ENCODE measurements around the gene LGALS3BP.

The LGALS3BP gene

GRCh38 chr17:78946131-78946530, 33.6 kb downstream of the LGALS3BP start:
- no peak for TF ChIP-seq FOXM1 (IDR thresholded peaks at IDR 0.05; ENCODE audit: borderline replicate concordance, low read depth)
- TF ChIP-seq USF1 (IDR thresholded peaks at IDR 0.05): no peak
- no peak for TF ChIP-seq TAF1 (IDR thresholded peaks at IDR 0.05; ENCODE audit: low read depth)
- TF ChIP-seq NFIC (IDR thresholded peaks at IDR 0.05): no peak
- no peak for TF ChIP-seq TEAD4 (IDR thresholded peaks at IDR 0.05)
- no peak for TF ChIP-seq CEBPB (IDR thresholded peaks at IDR 0.05)
- TF ChIP-seq, protein P1, sequence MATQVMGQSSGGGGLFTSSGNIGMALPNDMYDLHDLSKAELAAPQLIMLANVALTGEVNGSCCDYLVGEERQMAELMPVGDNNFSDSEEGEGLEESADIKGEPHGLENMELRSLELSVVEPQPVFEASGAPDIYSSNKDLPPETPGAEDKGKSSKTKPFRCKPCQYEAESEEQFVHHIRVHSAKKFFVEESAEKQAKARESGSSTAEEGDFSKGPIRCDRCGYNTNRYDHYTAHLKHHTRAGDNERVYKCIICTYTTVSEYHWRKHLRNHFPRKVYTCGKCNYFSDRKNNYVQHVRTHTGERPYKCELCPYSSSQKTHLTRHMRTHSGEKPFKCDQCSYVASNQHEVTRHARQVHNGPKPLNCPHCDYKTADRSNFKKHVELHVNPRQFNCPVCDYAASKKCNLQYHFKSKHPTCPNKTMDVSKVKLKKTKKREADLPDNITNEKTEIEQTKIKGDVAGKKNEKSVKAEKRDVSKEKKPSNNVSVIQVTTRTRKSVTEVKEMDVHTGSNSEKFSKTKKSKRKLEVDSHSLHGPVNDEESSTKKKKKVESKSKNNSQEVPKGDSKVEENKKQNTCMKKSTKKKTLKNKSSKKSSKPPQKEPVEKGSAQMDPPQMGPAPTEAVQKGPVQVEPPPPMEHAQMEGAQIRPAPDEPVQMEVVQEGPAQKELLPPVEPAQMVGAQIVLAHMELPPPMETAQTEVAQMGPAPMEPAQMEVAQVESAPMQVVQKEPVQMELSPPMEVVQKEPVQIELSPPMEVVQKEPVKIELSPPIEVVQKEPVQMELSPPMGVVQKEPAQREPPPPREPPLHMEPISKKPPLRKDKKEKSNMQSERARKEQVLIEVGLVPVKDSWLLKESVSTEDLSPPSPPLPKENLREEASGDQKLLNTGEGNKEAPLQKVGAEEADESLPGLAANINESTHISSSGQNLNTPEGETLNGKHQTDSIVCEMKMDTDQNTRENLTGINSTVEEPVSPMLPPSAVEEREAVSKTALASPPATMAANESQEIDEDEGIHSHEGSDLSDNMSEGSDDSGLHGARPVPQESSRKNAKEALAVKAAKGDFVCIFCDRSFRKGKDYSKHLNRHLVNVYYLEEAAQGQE (IDR thresholded peaks at IDR 0.05; ENCODE audit: low read depth): no peak
- no peak for TF ChIP-seq ZBTB7A (IDR thresholded peaks at IDR 0.05; ENCODE audit: low read depth)
- TF ChIP-seq CREB1 (IDR thresholded peaks at IDR 0.05; ENCODE audit: low read depth): no peak
- TF ChIP-seq YY1 (IDR thresholded peaks at IDR 0.05; ENCODE audit: low read depth): no peak
- TF ChIP-seq MAX (IDR thresholded peaks at IDR 0.05): no peak
- TF ChIP-seq EGR1 (IDR thresholded peaks at IDR 0.05): no peak
- no peak for TF ChIP-seq EP300 (IDR thresholded peaks at IDR 0.05; ENCODE audit: borderline replicate concordance)
- no peak for TF ChIP-seq RAD21 (IDR thresholded peaks at IDR 0.05; ENCODE audit: low read depth)
- no peak for TF ChIP-seq TCF12 (IDR thresholded peaks at IDR 0.05; ENCODE audit: low read depth)

DNA sequence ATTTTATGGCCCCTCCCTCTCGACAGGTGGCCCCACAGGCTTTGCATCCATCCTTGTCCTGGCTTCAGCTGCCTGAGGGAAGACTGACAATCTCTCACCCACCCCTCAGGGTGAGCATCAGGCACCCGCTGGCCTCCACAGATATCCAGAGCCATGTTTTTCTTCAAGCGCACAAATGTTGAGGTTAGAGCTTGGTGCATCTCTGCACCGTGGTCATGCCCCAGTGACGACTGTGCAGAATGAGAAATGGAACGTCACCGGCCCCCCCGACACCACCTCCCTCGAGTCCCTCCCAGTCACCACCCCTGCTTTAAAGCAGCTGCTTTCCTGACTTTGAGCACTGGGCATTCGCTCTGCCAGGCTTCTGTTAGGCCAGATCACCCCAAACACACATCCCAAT, 34.8 kb downstream of the LGALS3BP start:
- TF ChIP-seq TCF12 (IDR thresholded peaks at IDR 0.05; ENCODE audit: low read depth): no peak
- TF ChIP-seq TEAD4 (IDR thresholded peaks at IDR 0.05): no peak
- no peak for TF ChIP-seq MAX (IDR thresholded peaks at IDR 0.05)
- no peak for TF ChIP-seq USF1 (IDR thresholded peaks at IDR 0.05)
- TF ChIP-seq EGR1 (IDR thresholded peaks at IDR 0.05): no peak
- TF ChIP-seq TAF1 (IDR thresholded peaks at IDR 0.05; ENCODE audit: low read depth): no peak
- TF ChIP-seq NFIC (IDR thresholded peaks at IDR 0.05): no peak
- TF ChIP-seq CEBPB (IDR thresholded peaks at IDR 0.05): no peak
- TF ChIP-seq, protein P1 (IDR thresholded peaks at IDR 0.05; ENCODE audit: low read depth): no peak
- no peak for TF ChIP-seq EP300 (IDR thresholded peaks at IDR 0.05; ENCODE audit: borderline replicate concordance)

- no peak for TF ChIP-seq NFIC (IDR thresholded peaks at IDR 0.05)
Observed at GRCh38 chr17:78944026-78944425, 35.7 kb downstream of the LGALS3BP start.

DNA sequence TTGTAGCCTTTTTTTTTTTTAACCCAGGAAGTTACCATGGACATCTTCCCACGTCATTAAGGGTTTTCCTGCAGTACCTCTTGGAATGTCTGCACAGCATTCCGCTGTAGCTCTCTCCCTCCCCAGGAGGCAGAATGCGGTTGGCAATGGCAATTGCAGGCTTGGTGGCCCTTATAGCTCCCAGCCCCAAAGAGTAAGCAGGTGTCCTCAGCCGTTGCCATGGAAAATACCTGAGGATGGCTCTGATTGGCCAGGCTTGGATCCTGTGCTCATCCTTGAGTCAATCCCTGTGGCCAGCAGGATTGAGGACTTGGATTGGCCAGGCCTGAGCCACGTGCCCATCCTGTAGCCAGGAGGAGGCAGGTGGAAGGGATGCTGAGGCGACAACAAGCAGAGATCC, 39.0 kb downstream of the LGALS3BP start:
- TF ChIP-seq CEBPB (IDR thresholded peaks at IDR 0.05): no peak
- TF ChIP-seq TEAD4 (IDR thresholded peaks at IDR 0.05): peak; percentile 35; the same call in 1 of the 2 replicates
- TF ChIP-seq USF1 (IDR thresholded peaks at IDR 0.05): peak; percentile 88
- TF ChIP-seq TCF12 (IDR thresholded peaks at IDR 0.05; ENCODE audit: low read depth): no peak
- TF ChIP-seq ZBTB7A (IDR thresholded peaks at IDR 0.05; ENCODE audit: low read depth): no peak
- TF ChIP-seq, protein P1 (IDR thresholded peaks at IDR 0.05; ENCODE audit: low read depth): no peak
- TF ChIP-seq NFIC (IDR thresholded peaks at IDR 0.05): no peak

DNA sequence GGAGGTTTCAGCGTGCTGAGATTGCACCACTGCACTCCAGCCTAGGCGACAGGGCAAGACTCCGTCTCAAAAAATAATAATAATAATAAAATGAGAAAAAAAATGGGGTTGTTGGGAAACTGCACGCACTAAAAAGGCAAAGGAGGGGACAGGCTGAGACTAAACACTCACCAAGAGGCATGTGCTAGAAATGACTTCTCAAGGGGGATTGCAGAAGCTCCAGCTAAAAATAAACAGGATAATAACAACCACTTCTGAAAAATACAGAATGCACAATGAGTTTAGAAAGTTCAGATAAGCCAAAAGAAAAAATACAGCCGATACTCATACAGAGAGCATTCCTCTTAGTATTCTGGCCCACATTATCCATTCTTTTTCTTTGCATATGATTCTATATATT, 39.5 kb downstream of the LGALS3BP start:
- TF ChIP-seq TCF12 (IDR thresholded peaks at IDR 0.05; ENCODE audit: low read depth) (no peak), NFIC (IDR thresholded peaks at IDR 0.05) (no peak), FOXM1 (IDR thresholded peaks at IDR 0.05; ENCODE audit: borderline replicate concordance, low read depth) (no peak), ZBTB7A (IDR thresholded peaks at IDR 0.05; ENCODE audit: low read depth) (no peak), MAX (IDR thresholded peaks at IDR 0.05) (no peak), USF1 (IDR thresholded peaks at IDR 0.05) (no peak), RAD21 (IDR thresholded peaks at IDR 0.05; ENCODE audit: low read depth) (no peak), TAF1 (IDR thresholded peaks at IDR 0.05; ENCODE audit: low read depth) (no peak), TEAD4 (IDR thresholded peaks at IDR 0.05) (no peak), YY1 (IDR thresholded peaks at IDR 0.05; ENCODE audit: low read depth) (no peak), CREB1 (IDR thresholded peaks at IDR 0.05; ENCODE audit: low read depth) (no peak), EP300 (IDR thresholded peaks at IDR 0.05; ENCODE audit: borderline replicate concordance) (no peak), EGR1 (IDR thresholded peaks at IDR 0.05) (no peak), CEBPB (IDR thresholded peaks at IDR 0.05) (no peak)
- TF ChIP-seq, protein P1 (IDR thresholded peaks at IDR 0.05; ENCODE audit: low read depth): no peak
